PC-9 (cell line): ENCODE measurements around the gene MGAT2.

ENCODE experiments used
- EZH2 ChIP-seq: fragments of 200-600 bp; sonication (generic); IDR thresholded peaks from 2 replicates; pipeline ENCODE4 v1.8.0; 2017; ENCODE audit warnings: antibody characterized with exemption, low read depth
- TF ChIP-seq, protein P1 (sequence below): fragments of 200-600 bp; sonication (generic); conservative IDR thresholded peaks from 2 replicates; pipeline ENCODE4 v1.6.1; 2017; ENCODE audit warnings: mixed run types, antibody characterized with exemption, mild to moderate bottlenecking, moderate library complexity

DNA sequence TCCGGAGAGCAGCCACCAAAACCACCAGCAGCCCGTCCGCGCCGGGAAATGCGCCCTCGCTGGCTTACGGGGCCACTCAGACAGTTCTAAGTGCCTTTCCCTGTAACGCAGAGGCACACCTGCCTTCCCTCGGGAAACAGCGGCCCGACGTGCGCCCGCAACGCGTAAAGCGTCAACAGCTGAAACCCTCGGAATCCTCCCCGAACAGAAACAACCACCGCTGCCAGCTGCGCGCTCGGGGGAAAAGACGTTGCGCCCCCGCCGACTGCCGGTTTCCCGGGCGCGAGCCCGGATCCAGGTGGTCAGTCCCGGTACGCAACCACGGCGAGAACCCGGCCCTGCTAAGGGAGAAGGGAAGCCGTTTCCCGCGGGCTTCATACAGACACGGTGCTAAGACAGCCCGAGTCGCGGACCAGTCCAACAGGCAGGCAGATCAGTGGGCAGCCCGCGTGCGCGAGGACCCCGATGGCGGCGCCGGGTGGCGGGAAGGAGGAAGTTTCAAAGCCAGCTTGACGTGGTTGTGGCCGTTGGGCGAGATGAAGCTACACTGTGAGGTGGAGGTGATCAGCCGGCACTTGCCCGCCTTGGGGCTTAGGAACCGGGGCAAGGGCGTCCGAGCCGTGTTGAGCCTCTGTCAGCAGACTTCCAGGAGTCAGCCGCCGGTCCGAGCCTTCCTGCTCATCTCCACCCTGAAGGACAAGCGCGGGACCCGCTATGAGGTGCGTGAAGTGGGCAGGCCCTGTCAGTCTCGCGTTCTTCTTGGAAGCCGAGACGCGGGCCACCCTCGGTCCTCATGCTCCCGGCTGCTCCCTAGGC, 21.9 kb upstream of the MGAT2 start, which contains the start of gene LRR1:
- TF ChIP-seq EZH2 = no peak
- TF ChIP-seq, protein P1, sequence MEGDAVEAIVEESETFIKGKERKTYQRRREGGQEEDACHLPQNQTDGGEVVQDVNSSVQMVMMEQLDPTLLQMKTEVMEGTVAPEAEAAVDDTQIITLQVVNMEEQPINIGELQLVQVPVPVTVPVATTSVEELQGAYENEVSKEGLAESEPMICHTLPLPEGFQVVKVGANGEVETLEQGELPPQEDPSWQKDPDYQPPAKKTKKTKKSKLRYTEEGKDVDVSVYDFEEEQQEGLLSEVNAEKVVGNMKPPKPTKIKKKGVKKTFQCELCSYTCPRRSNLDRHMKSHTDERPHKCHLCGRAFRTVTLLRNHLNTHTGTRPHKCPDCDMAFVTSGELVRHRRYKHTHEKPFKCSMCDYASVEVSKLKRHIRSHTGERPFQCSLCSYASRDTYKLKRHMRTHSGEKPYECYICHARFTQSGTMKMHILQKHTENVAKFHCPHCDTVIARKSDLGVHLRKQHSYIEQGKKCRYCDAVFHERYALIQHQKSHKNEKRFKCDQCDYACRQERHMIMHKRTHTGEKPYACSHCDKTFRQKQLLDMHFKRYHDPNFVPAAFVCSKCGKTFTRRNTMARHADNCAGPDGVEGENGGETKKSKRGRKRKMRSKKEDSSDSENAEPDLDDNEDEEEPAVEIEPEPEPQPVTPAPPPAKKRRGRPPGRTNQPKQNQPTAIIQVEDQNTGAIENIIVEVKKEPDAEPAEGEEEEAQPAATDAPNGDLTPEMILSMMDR = no peak
